ENCODE measurements around the gene MRFAP1L1. TPM values are rescaled to one million over a fixed set of nuclear protein-coding genes. Genes with fewer than 3 reads are reported as not detected.
A peak's percentile ranks its signal among the peaks of the same experiment; 100 is the strongest.

MRFAP1L1 gene
- total and polyA plus RNA-seq, 9 of the 15 experiments (the other 6 are each of a cell fraction or from before 2014, with no cell fraction given) = 37.6 to 111 (median 83.8) TPM

GRCh38 chr4:6709230-6710114 is at the start of gene MRFAP1L1 (continued):
- no peak for TF ChIP-seq SIRT6 (IDR thresholded peaks at IDR 0.05; ENCODE audit: low read depth, low read length)
- TF ChIP-seq EZH2 (IDR thresholded peaks at IDR 0.05; ENCODE audit: borderline replicate concordance, low read depth, low read length) = no peak
- no peak; the same call in 1 of the 2 replicates for TF ChIP-seq EP300 (IDR thresholded peaks at IDR 0.05; ENCODE audit: low read length)
- TF ChIP-seq SOX6 (IDR thresholded peaks at IDR 0.05) = peak; percentile 39; the same call in 1 of the 2 replicates
- no peak for TF ChIP-seq RNF219 (CRISPR knock-in tag; IDR thresholded peaks at IDR 0.05)
- TF ChIP-seq TRIM25 (IDR thresholded peaks at IDR 0.05; ENCODE audit: borderline replicate concordance) = no peak
- no peak for TF ChIP-seq ZNF3 (CRISPR knock-in tag; IDR thresholded peaks at IDR 0.05)
- TF ChIP-seq CTCF (IDR thresholded peaks at IDR 0.05 in 2 of 3, conservative IDR thresholded peaks at IDR 0.05 in 1 of 3; ENCODE audit: insufficient read depth in 2 of 3, low read depth in 1 of 3, low read length in 3 of 3) = no peak
- TF ChIP-seq CCNT2 (IDR thresholded peaks at IDR 0.05; ENCODE audit: borderline replicate concordance, extremely low read depth, insufficient read length, low read depth, low read length) = no peak
- TF ChIP-seq KDM5B (IDR thresholded peaks at IDR 0.05; ENCODE audit: insufficient replicate concordance, low read depth, low read length) = peak; percentile 60
- TF ChIP-seq CHD2 (IDR thresholded peaks at IDR 0.05; ENCODE audit: low read depth, low read length) = no peak
- TF ChIP-seq DDX20 (tag; IDR thresholded peaks at IDR 0.05; ENCODE audit: low read depth) = no peak
- TF ChIP-seq ZNF232 (CRISPR knock-in tag; IDR thresholded peaks at IDR 0.05) = no peak
- TF ChIP-seq STAT5B (CRISPR knock-in tag; IDR thresholded peaks at IDR 0.05) = no peak
- no peak for TF ChIP-seq ZFP91 (CRISPR knock-in tag; IDR thresholded peaks at IDR 0.05)
- TF ChIP-seq HDAC1 (IDR thresholded peaks at IDR 0.05) = peak in 1 of 2 experiments; percentile 59; a peak in 2 of 4 replicates
- no peak for TF ChIP-seq ARID3A (IDR thresholded peaks at IDR 0.05; ENCODE audit: borderline replicate concordance, low read depth, low read length)
